Measurements from ENCODE around the gene CSF3R. TPM values are rescaled to one million over a fixed set of nuclear protein-coding genes. Genes with fewer than 3 reads are reported as not detected.
"Not testable (repeated sequence)": the region's sequence is repeated elsewhere in the genome, so short reads cannot be mapped to it uniquely, and the experiment has no call there.

The CSF3R gene
- total RNA-seq, 1 donor from 2014 or later, result not detected

DNA sequence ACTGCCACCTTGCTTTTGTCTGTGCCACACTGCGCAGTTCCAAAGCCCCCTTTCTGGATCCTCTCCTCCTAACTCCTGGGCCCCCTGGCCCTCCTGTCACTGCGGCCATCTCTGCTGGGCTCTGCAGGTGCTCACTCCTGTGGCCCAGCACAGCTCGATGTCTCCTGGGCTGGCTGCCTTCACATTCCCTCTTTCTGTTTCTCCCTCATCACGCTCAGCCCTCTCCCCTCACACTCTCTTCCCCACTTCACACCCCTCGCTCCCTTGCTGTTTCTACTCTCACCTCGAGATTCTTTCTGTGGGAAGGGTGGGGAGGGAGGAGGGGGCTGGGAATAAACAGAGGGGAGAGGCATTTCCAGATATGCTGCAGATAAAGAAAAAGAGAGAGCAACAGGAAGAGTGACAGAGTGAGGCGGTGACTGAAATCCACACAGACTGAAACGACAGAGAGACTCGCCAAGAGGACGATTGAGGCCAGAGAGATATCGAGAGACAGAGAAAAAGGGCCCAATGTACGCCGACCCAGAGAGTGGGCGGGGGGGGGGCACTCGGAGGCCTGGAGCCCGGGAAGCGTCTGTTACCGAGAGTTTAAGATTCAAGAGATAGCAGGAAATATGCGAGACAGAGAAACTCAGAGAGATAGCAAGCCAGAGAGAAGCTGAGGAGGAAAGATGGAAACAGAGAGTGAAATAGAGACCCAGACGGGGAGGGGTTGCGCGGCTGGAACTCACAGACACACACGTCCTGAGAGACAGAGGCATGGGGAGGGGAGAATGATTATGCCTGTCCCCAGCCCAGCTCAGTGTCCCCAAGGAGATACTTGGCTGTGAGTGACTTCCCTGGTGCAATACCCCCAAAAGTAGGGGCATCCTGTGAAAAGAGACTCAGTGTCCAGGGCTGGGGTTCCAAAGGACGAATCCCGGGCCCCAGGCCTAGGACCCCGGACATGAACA is 666 bp downstream of the CSF3R start:
- H3K9me3 Mint-ChIP-seq (ENCODE audit: unreplicated experiment), result peaks cover 2% of the 10 kb centered on the region
- no peak for TF ChIP-seq CTCF (IDR thresholded peaks at IDR 0.05; ENCODE audit: partially characterized antibody, unreplicated experiment)
- peak overlapping the region; percentile 15 for H3K27ac Mint-ChIP-seq (ENCODE audit: unreplicated experiment)
- peaks cover 4% of the 10 kb centered on the region for H3K36me3 Mint-ChIP-seq (ENCODE audit: unreplicated experiment)
- no peak overlapping the region for H3K4me3 Mint-ChIP-seq (ENCODE audit: unreplicated experiment)
- peaks cover 6% of the 10 kb centered on the region for H3K4me1 Mint-ChIP-seq (ENCODE audit: low read depth, unreplicated experiment)
- no peak for DNase-seq
- peaks cover 5% of the 10 kb centered on the region for H3K27me3 Mint-ChIP-seq (ENCODE audit: unreplicated experiment)

DNA sequence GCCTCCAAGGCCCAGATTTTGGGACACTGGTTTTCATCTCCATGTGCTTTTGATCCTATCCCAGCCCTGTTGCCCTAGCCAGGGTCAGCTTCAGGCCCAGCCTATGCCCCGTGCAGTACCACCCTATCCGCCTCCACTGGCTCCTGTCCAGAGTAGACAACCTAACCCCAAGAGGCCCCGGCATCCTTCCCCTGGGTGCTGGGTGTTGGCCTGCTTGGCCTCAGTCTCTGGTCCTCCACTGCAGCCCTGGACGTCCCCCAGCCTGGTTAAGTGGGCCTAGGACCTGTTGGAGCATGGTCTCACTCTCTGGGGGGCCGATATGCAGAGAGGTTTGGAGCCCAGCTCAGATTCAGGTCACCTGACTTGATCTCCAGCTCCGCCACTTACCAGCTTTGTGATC is 1.6 kb downstream of the CSF3R start:
- Mint-ChIP-seq H3K4me3 (ENCODE audit: unreplicated experiment) (no peak overlapping the region), H3K4me1 (ENCODE audit: low read depth, unreplicated experiment) (peaks cover 11% of the 10 kb centered on the region), H3K27ac (ENCODE audit: unreplicated experiment) (no peak overlapping the region), H3K9me3 (ENCODE audit: unreplicated experiment) (peaks cover 9% of the 10 kb centered on the region), H3K36me3 (ENCODE audit: unreplicated experiment) (peaks cover 4% of the 10 kb centered on the region), H3K27me3 (ENCODE audit: unreplicated experiment) (peaks cover 4% of the 10 kb centered on the region)
- no peak for TF ChIP-seq CTCF (IDR thresholded peaks at IDR 0.05; ENCODE audit: partially characterized antibody, unreplicated experiment)
- DNase-seq, result no peak

- peaks cover 5% of the 10 kb centered on the region for H3K27me3 Mint-ChIP-seq (ENCODE audit: unreplicated experiment)
- DNase-seq, result no peak
- H3K9me3 Mint-ChIP-seq (ENCODE audit: unreplicated experiment), result peaks cover 11% of the 10 kb centered on the region
- H3K27ac Mint-ChIP-seq (ENCODE audit: unreplicated experiment), result no peak overlapping the region
- TF ChIP-seq CTCF (IDR thresholded peaks at IDR 0.05; ENCODE audit: partially characterized antibody, unreplicated experiment), result no peak
- H3K36me3 Mint-ChIP-seq (ENCODE audit: unreplicated experiment), result peaks cover 4% of the 10 kb centered on the region
- no peak overlapping the region for H3K4me3 Mint-ChIP-seq (ENCODE audit: unreplicated experiment)
- peaks cover 20% of the 10 kb centered on the region for H3K4me1 Mint-ChIP-seq (ENCODE audit: low read depth, unreplicated experiment)
Measured at GRCh38 chr1:36480161-36480560, 2.6 kb downstream of the CSF3R start.

DNA sequence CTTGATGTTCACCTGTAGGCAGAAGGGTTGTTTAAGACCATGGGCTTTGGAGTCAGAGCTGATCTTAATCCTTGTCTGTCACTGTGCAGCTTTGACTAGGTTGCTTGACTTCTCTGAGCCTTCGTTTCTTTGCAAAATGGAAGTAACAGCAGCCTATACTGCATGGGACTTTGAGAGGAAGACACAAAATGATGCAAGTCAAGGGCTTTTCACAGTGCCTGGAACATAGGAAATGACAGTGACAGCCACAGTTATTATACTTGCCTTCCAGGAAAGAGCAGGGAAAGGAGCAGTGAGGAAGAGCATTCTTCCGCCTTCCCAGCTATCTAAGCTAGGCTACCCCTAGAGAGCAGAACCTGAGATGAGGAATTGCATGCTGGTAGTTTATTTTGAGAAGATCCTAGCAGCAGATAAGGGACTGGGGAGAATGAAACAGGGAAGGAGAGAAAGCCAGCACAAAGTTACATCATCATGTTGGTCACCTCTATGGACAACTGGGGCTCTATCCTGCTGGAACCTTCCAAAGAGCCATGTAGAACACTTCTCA is 3.1 kb downstream of the CSF3R start:
- Mint-ChIP-seq H3K36me3 (ENCODE audit: unreplicated experiment) (peaks cover 4% of the 10 kb centered on the region), H3K4me1 (ENCODE audit: low read depth, unreplicated experiment) (peaks cover 23% of the 10 kb centered on the region), H3K27me3 (ENCODE audit: unreplicated experiment) (peaks cover 9% of the 10 kb centered on the region), H3K27ac (ENCODE audit: unreplicated experiment) (no peak overlapping the region), H3K4me3 (ENCODE audit: unreplicated experiment) (no peak overlapping the region), H3K9me3 (ENCODE audit: unreplicated experiment) (peaks cover 16% of the 10 kb centered on the region)
- no peak for TF ChIP-seq CTCF (IDR thresholded peaks at IDR 0.05; ENCODE audit: partially characterized antibody, unreplicated experiment)
- DNase-seq, result no peak

DNA sequence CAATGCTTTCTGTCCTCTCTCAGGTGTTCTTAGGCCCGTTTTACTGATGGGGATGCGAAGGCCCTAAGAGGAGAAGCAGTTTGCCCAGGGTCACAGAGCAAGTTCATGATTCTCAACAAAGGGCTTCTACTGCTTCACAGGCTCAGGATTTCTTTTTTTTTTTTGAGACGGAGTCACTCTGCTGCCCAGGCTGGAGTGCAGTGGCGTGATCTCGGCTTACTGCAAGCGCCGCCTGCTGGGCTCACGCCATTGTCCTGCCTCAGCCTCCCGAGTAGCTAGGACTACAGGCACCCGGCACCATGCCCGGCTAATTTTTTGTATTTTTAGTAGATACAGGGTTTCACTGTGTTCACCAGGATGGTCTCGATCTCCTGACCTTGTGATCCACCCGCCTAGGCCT is 5.1 kb downstream of the CSF3R start:
- H3K4me1 Mint-ChIP-seq (ENCODE audit: low read depth, unreplicated experiment), result peaks cover 27% of the 10 kb centered on the region
- H3K27ac Mint-ChIP-seq (ENCODE audit: unreplicated experiment), result peak overlapping the region; percentile 22
- H3K4me3 Mint-ChIP-seq (ENCODE audit: unreplicated experiment); H3K36me3 Mint-ChIP-seq (ENCODE audit: unreplicated experiment); DNase-seq: not testable (repeated sequence)
- H3K9me3 Mint-ChIP-seq (ENCODE audit: unreplicated experiment), result peaks cover 18% of the 10 kb centered on the region
- H3K27me3 Mint-ChIP-seq (ENCODE audit: unreplicated experiment), result peaks cover 13% of the 10 kb centered on the region

Data from glutamatergic neuron (in vitro differentiated cells).